GM18511 (cell line): ENCODE results near the gene GIT1.
A peak's percentile ranks its signal among the peaks of the same experiment; 100 is the strongest.

ENCODE experiments used
- ATAC-seq: cut with Tn5 transposase; IDR thresholded peaks from one replicate; pipeline ENCODE4 v1.9.1; 2021; ENCODE audit warnings: mild to moderate bottlenecking, moderate library complexity; ENCODE audit not compliant: unreplicated experiment

The GIT1 gene

DNA sequence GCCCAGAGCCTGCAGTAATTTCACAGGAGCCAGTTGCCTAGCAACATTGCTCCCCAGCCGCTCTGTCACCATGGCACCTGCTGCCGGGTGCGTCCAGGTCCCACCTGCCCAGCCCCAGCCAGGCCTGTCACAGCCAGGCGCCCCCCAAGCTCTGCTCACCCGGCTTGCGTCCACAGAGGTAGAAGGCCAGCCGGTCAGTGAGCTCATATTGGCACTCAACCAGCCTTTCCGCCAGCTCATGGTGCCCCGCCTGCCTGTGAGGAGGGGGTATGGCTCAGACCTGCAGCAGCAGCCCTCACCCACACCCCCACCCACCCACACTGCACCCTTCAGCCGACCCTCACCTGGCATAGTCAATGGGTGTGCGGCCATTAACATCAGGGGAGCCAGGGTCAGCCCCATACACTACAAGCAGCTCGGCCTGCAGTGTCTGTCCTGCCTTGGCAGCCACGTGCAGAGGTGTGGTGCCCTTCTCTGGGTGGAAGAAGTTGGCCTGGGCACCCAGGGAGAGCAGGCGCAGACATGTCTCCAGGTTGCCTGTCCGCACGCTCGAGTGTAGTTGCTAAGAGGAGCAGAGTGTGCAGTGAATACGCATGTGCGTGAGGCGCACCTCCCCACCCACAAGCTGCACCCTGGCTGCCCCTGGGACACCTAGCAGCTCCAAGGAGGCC, 7.7 kb downstream of the GIT1 start:
- ATAC-seq, result no peak

DNA sequence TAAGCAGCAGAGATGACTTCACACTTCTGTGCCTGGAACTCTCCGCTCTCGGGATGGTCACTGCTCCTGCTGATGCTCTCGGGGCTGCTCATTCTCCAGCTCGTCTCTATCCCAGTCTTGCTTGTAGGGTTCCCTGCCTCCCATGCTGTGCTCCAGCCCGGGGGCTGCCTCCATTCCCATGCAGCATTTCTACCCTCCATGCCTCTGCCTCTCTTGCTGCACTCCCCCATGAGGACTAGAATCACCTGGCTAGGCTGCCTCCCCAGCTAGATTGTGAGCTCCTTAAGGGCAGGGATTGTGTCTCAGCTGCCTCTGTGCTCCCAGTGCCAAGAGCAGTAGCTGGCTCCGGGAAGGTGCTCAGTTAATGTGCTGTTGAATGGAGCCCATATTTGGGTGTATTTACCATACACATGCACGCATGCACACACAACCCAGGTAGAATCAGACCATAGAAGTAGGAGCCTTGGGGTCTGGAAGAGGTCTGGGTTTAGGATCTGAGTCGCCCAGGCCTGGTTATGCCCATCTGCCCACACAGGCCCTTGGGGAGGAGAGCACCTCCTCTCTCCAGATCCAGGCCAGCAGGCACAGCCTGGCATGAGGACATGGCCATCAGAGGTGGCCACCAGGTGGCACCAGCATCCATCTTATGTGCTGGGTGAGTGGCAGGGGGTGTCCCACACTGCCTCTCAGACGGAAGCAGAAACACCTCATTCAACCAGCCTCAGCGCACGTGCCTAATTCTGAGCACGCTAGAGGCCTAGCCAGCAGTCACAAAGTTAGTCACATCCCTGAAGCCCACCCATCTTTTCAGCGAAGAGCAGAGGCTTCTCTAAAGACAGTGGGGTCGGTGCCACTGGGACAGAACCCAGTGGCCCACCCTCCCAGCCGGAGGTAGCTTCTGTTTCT, 9.3 kb downstream of the GIT1 start:
- ATAC-seq, result peak; percentile 73

DNA sequence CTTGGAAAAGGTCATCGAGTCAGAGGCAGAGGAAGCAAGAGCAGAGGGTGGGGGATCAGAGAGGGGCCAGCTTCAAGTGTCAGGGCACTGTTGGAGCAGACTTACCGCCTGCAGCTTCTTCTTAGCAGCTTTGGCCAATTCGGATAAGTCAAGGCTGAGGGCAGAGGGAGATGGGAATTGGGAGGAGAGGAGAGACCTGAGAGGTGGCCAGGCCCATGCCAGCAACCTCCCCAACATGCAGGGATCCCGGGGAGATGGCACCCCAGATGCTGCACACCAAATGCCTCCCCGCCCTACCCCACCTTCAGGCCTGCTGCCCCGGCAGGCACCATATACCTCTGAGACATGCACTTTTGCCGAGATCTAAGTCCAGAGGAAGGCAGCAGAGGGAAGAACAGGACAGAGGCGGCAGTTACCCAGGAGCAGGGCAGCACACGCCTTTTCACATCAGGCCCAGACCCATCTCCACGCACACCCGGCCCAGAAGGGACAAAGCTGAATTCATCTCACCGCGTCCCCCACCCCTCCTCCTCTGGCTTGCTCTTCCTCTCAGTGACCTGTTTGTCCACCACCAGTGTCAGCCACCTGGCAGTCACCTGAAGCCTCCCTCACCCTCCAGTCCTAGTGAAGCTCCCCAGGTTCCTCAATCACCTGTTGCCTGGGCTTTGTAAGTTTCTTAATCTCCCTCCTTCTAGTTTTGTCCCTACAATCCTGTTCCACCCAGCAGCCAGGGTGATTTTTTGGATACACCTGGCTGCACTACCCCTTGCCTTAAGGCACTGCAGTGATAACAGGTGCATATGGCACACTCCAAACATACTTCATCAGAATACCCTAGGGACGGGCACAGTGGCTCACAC, 10.6 kb downstream of the GIT1 start:
- no peak for ATAC-seq

DNA sequence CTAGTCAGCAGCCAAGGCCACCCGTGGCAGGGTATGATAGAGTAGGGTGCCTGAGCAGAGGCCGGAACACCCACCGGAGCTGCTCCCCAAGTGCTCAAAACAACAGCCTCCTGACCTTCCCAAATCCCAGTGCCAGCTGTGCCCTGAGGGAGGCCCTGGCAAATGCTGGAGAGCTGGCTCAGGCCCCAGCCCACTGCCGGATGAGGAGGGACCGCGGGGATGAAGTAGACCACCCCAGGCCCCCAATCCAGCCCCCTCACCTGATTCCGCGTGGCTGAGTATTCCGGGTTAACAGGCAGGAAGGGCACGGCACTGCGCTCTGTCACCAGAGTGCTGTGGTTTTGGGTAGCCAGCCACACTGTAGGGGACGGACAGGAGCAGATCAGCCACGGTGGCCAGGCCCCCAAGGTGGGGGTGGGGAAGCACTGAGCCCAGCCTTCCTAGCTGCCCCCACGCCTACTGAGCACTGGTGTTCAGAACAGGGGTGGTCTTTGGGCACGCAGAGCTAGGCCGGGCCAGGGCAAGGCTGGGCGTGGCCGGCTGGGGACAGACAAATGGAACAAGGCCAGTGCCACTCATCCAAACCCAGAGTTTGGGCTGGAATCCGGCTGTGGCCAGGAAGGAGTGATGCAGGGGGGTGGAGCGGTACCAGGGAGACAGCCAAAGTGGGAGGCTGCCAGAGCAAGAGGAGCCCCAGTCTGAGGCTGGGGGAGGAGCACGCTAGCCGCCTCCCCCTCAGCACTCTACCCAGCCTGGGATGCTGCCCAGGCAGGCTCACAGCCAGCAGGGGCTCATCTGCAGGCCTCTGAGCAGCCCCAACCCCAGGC, 11.8 kb downstream of the GIT1 start:
- no peak for ATAC-seq

- no peak for ATAC-seq
Observed at GRCh38 chr17:29577001-29577370, 12.5 kb downstream of the GIT1 start.

DNA sequence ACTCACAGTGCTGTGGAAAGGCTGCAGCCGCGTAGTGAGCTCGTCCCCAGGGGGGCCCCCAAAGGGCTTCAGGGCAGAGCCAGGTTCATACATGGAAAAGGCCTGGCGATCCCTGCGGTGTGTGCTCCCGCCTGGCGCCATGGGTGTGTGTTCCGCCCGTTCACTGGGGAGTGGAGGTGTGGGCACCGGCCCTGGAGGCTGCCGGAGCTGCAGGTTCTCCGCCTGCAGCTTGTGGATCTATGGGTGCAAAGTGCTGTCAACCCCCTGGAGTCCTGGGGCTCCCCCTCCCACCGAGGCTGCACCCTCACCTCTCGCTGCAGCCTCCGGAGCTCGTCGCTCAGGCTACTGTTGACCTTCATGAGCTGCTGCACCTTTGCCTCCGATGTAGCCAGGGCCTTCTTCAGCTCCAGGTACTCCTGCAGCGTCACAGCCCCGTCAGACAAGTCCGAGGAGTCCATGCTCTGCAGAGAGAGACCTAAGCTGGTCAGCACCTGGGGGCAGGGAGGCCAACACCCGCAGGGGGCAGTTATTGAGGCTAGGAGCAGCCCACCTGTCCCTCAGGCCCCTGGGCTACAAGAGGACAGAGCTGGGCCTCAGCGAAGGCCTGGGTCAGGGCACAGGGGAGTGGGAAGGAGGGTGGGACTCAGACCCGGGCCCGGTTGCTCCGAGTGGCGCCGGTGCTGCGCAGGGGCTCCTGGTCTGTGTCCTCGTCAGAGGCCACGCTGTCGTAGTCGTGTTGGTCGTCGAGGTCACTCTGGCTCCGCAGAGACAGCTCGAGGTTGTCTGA, 13.0 kb downstream of the GIT1 start:
- ATAC-seq, result no peak

DNA sequence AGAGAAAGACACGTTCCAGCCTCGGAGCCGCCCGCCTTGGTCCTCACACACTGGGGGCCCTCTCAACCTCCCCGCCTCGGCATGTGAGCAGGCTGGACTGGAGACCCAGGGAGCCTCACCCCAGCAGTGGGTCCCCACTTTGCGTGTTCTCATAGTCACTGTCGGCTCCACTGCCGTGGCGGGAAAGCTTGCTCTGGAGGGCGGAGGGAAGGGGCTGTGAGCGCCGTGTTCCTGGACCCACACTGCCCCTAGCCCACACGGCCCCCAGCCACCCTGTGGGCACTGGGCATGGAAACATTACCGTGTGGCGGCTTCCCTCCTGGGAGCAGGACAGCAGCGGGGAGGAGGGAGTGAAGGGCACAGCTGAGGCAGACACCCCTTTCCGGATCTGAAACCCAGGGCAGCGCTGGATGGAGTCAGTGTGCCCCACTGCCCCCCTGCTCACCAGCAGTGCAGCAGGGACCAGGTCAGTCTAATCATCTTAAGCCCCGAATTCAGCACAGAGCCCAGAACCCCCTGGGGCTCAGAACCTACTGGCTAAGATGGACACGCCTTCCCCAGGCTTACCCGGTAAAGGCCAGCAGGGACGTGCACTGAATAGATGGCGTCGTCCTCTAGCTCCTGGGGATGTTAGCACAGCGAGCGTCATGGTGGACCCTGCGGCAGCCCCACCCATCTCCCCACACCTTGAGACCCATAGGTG, 13.8 kb downstream of the GIT1 start:
- no peak for ATAC-seq

- no peak for ATAC-seq
Observed at GRCh38 chr17:29574732-29575510, 14.5 kb downstream of the GIT1 start.

DNA sequence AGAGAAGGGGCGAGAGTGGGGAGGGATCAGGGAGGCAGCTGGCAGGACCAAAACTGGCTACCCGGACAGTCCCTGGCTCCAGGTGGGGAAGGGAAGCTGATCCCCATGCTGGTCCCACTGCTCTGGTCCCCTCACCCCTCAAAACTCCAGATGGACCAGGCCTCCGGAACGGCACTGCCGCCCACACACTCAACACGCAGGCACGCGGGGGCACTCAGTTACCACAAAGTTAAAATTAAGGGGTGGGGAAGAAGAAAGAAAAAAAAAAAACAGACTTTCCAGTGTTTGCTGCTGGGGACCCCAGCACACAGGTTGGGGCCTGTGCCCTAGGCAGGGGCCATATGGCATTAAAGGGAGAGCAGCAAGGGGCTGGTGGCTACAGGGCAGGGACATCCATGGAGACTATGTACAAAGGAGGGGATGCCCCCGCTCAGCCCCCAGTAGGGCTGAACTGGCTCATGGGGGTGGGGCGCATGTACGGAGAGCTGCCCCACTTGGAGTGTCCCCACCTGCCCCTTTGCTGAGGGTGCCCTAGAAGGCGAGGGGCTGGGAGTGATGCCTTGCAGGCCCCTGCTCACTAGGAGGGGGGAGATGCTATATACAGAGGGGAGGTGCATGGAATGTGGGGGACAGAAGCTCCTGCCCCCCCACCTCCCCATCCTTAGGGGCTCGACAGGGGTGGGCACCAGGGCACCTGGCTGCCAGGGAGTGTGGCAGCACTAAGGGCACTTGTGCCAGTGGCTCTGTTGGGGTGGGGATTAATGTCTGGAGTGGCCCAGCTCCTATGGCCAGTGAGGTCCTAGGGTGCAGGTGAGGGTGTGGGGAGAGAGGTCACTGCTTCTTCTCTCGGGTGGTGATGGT, 15.3 kb downstream of the GIT1 start:
- ATAC-seq, result no peak

DNA sequence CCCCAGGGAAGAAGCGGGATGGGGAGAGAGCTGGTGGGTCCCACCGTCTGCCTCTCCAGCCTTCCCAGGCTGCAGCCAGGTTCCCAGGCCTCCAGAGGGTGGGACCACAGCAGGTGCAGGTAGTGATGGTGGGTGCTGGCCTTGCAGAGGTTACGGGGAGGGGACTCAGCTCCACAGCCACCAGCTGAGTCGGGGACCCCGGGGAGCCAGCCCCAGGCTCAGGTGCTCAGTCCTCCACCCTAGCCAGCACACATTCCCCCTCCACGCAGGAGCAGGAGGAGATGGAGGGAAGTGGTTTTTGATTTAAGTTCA, 15.9 kb downstream of the GIT1 start:
- no peak for ATAC-seq

DNA sequence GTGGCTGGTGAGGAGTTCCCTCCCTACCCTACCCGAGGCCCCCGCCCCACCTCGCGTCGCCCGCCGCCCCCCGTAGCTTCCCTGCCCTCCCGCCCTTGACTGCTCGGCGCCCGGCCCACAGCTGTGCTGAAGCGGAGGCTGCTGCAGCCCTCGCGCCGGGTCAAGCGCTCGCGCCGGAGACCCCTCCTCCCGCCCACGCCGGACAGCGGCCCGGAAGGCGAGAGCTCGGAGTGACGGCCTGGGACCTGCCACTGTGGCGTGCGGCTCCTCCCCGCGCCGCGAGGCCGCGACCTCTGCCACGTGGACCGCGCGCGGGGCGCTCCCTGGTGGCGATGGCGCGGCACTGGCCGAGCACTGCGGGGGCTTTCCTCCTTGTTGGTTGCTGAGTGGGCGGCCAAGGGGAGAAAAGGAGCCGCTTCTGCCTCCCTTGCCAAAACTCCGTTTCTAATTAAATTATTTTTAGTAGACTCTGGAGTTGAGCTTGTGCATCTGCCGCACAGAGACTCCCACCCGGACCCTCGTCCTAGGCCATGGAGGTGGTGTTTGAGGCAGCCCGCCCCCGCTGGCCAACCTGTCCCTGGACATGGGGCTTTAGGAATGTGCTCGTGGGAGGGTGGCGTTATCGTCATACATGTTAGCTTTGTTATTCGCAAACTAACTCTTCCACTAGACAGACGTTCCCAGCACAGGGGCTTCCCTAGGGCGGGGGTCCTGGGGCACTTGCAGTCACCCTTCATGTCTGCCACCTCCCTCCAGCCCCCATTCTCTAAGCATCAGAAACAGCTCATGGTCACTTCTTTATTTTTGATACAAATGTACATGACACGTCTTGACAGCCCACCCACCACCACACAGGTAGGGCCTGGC, 16.5 kb downstream of the GIT1 start:
- no peak for ATAC-seq

DNA sequence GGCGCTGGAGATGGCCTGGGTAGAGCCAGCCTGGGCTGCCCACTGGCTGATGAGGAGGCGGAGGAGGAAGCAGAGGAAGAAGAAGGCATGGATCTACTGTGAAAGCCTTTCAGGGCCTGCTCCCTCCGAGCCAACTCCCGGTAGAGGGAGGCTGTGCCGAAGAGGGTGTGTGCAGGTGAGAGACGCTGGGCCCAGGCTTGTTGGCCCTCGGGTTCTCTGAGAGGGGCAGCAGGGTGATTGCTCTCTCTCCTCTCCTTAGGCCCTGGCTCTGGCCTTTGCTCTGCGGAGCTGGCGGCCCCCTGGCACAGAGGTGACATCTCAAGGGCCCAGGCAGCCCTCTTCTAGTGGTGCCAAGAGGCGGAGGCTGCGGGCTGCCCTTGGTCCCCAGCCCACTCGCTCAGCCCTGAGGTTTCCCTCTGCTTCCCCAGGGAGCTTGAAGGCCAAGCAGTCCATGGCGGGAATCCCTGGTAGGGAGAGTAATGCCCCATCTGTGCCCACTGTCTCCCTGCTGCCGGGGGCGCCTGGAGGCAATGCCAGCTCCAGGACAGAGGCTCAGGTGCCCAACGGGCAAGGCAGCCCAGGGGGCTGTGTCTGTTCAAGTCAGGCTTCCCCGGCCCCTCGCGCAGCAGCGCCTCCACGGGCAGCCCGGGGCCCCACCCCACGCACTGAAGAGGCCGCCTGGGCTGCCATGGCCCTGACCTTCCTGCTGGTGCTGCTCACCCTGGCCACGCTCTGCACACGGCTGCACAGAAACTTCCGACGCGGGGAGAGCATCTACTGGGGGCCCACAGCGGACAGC, 17.4 kb downstream of the GIT1 start:
- ATAC-seq, result no peak

- ATAC-seq, result no peak
Observed at GRCh38 chr17:29571486-29571882, 18.0 kb downstream of the GIT1 start.

GRCh38 chr17:29570521-29570920, 18.9 kb downstream of the GIT1 start:
- ATAC-seq, result no peak

DNA sequence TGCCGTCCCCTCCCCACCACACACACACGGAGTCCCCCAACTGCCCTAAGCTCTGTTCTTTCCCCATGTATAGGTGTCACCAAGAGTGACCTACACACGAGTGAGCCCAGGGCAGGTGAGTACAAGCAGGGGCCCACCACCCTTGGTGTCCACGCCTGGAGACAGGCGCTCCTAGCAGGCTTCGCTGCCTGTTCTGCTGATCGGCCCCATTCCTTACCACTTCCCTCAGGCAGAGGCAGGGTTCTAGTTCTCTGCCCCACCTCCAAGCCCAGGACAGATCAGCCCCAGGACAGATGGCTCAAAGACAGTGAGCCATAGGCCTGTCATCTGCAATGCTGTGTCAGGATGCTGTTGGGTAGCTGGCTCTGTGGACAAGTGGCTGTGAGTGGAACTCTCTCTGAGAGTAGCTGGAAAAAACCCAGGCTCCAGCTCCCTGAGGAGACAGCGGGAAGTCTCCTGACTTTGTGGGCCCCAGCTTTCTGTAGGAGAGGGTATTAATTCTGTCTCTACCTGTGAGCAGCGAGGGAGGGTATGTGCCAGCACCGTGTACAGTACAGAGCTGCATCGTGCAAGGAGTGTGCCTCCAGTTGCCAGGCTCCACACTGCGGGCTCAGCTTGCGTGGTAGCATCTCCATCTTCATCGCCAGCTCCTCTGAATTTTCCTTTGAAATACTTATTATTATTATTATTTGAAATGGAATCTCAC, 20.1 kb downstream of the GIT1 start:
- ATAC-seq, result no peak
